GM15510 (cell line): ENCODE data around the gene MYLK4.

Experiments
- POLR2A ChIP-seq: IDR thresholded peaks from 3 replicates; pipeline ENCODE4 v1.6.1; 2011; ENCODE audit warnings: borderline replicate concordance; ENCODE audit not compliant: insufficient read length; ENCODE audit errors: extremely low read depth

Gene MYLK4

GRCh38 chr6:2738373-2738979 lies 12.2 kb downstream of the MYLK4 start:
- TF ChIP-seq POLR2A: no peak

DNA sequence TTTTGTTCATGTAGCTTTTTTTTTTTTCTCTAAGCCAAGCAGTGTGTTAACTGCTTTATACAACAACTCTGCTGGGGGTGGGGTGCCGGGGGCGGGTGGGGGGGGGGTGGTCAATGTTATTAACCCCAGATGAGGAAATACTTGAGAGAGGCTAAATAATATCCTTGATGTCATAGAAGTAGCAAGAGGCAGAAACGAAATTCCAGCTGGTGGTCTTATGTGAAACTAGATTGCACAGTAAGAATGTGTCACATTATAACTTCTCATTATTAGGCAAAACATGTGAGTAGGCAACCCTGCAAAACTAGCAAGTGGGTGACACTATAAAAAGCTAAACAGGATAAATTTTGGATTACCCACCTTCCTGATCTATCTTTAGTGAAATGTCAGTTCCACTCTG lies 12.8 kb downstream of the MYLK4 start:
- no peak for TF ChIP-seq POLR2A

DNA sequence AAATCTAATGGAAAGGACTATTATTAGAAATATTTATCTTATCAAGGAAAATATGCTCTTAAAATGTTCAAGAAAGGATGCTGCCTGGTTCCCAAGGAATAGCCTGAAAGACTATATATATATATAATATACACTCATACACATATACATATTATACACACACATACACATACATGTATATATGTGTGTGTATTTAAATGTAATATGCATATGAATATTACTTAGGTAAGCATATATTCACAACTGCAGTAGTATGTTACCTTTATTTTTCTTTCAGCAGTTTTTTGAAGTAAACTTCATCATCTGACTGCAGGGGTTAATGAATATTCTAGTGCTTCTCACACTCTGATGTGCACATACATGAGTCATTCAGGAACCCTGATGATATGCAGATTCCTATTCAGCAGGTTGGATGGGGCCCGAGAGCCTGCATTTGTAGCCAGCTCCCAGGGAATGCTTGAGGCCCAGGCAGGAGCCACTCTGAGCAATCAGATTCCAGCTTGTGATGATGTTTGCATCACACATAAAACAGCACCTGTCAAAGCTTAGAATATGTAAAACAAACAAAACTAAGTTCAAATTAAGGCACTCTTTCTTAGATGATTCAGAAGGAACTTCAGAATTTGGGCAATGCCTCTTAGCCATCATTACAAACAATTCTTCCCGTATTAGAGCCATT lies 16.1 kb downstream of the MYLK4 start:
- TF ChIP-seq POLR2A: no peak

DNA sequence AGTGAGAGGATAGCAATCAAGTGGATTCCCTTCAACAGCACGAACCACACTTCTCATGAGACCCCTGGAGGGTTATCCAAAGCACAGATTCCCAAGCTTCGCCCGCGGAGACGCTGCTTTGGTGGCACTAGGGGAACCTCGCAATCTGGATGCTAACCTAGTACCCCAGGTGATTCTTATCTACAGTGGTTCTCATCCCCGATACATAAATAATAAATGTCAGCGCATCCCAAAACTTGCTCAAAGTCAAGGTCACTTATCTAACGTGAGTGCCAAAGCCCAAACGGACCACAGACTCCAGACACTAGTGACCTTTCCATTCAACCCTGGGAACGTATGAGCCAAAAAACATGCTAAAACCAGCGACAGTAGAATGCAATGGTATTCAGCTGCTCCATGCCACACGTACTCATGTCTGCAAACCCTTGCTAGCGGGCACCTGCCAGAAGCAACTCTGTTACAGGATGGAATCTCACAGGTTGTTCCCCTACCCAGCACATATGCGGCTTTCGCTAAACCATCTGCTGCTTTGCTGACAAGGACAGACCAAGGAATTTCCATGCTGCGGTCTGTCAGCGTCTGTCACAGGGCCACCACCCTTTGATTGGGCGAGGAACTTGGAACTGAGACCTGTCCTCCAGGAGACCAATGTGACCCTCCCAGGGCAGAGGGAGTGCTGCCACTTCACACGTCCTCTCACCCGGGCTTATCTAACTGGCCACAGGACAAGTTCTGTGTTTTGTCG lies 16.8 kb downstream of the MYLK4 start:
- no peak for TF ChIP-seq POLR2A

GRCh38 chr6:2733324-2733723 lies 17.4 kb downstream of the MYLK4 start:
- no peak for TF ChIP-seq POLR2A

DNA sequence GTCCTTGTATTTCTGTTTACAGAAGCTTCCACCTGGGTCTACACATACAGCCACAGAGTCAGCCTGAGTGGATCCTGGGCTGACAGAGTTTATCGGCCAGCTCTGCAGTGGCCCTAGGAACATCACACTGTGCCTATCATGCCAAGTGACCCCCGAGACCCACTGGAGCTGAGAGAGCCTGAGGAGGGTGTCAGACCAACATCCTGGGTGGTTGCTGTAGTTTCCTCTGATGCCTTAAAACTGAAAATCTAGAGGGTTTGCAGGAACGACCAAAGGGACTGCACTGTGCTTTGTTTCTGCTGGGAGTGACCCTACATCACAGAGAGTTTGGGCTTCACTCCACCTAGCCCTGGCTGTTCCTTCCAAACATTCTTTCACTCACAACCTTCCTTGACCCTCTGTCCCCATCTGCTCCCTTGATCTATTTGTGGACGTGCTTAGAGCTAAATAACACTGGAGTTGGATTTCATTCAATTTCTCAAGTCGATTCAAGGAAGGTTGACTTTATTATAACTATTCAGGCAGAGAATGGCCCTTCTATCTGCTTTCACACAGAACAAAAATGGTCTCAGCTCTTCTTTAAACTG lies 18.1 kb downstream of the MYLK4 start:
- TF ChIP-seq POLR2A: no peak

DNA sequence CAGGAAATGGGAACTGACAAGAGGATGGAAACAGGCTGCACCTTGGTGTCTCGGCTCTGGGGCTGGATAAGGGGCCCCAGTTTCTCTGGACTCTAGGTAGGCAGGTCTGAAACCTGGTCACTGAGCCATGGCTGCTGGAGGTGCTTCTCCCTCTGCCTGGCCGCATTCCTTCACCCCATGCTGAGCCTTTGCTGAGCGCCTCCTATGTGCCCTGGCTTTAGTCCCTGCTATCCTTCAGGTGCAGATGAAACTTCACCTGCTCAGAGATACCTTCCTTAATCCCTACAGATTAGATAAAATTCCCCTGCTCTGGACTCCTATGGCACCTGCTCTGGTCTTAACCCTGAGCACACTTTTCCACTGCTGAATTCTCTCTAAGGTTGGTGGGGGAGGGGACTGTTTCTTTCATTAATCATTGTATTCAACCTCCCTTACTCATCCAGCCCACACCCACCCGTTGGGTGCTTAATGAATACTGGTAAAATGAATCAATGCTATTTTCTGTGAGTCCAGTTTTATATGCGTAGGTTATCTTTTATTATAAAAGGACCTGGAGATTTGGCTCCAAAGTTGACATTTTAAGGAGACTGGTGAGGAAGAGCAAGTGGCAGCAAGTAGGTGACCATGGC lies 19.3 kb downstream of the MYLK4 start:
- no peak for TF ChIP-seq POLR2A

DNA sequence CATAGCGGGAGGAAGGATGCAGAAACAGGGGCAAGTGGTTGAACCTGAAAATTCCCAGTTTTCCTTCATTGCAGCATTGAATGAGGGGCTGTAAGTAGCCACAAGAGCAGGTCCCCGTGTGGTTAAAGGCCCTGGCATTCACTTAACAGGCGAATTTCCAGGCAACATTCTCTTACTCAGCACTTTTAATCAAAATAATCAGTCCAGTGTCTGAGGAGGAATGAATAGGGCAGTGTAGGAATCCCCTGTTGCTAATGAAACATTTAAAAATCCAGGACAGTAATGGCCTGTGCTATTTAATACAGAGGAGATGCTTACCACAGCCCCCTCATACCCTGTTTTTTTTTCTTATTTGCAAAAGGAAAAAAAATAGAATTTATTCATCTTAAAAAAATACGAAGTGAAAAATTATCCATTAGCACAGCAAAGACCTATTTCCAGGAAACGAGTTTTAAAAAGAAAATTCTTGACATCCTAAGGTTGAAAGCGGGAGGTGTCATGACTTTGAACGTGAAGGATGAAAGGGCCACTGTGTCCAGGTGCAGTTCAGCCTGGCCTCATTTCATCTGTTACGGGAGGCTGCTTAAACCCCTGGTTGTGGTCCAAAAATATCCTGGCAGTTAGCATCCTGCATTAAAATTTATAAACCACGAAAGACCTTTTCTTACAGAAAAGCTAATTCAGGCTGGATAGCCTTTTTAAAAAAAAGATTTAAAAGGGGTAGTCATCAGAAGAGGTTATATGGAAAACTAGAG lies 20.2 kb downstream of the MYLK4 start:
- no peak for TF ChIP-seq POLR2A

DNA sequence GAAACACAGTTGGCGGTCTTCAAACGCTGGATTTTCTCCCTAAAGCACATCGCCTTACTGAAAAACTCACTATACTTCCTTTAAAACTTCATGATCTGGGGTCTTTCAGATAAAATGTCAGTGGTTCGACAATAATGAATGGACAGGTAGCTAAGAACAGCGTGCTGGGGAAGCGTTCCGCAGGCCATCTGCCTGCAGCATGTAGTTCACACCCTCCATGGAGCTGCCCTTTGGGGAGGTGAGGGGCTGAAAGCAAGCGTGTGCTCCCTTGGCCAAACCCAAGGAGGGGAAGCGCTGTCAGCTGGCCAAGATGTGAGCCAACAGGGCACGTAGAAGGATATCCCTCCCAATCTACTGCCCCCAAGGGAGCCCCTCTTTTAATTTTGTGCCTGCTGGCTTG lies 20.8 kb downstream of the MYLK4 start:
- no peak for TF ChIP-seq POLR2A

- TF ChIP-seq POLR2A: no peak
Observed at GRCh38 chr6:2725999-2726567, 24.6 kb downstream of the MYLK4 start.

DNA sequence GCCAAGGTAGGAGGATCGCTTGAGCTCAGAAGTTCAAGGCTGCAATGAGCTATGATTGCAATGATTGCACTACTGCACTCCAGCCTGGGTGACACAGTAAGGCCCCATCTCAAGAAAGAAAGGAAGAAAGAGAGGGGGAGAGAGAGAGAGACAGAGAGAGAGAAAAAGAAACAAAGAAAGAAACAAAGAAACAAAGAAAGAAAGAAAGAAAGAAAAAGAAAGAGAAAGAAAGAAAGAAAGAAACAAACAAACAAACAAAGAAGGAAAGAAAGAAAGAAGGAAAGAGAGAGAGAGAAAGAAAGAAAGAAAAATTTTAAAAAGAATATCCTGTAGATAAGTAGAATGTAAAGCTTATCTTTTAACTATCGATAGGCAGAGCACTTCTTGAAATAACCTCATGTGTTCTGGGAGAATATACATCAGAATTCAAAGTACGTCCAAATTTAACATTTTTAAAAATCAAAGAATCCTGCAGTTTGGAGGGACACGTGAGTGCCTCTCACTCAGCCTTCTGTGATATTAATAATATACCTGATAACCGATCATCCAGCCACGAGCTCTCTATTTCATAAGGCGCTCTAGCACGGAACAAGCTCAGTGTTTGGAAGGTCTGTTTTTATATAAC lies 25.2 kb downstream of the MYLK4 start:
- no peak for TF ChIP-seq POLR2A

DNA sequence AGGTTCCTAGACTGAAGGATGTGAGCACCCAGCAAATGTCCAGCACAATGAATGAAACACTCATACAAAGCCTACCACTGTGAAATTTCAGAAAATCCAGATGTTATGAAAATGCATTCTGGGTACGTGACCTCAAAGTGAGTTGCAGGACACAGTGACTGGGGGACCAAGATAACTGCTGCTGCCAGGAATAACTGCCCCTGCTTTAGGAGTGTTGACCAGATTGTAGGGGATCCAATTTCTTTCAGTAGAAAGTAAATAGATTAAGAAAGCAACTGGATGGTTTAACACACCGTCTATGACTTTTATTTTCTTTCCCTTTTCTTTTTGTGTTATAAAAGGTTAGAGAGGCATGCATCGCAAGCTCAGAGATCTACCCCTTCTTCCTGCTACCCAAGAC lies 29.5 kb downstream of the MYLK4 start:
- TF ChIP-seq POLR2A: no peak

DNA sequence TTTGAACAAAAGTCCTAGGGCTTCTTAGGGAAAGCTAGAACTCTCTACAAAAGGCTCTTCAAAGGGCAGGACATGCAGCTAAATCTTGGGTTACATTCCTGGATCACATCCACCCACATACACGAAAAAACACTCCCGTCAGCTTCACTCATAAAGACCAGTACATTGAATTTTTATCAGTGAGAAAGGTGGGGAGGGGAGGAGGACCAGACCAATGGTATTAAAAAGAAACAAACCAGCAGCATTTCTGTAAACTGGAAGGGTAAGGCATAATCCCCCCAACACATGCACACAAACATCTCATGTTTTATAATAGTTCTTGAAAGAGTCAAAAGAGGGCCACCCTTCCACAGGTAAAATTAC lies 31.6 kb downstream of the MYLK4 start:
- no peak for TF ChIP-seq POLR2A
